ENCODE results near the gene FGD3. TPM values are rescaled to one million over a fixed set of nuclear protein-coding genes. Genes with fewer than 3 reads are reported as not detected.

The FGD3 gene
- polyA plus RNA-seq, 1 donor: 5.5 TPM

DNA sequence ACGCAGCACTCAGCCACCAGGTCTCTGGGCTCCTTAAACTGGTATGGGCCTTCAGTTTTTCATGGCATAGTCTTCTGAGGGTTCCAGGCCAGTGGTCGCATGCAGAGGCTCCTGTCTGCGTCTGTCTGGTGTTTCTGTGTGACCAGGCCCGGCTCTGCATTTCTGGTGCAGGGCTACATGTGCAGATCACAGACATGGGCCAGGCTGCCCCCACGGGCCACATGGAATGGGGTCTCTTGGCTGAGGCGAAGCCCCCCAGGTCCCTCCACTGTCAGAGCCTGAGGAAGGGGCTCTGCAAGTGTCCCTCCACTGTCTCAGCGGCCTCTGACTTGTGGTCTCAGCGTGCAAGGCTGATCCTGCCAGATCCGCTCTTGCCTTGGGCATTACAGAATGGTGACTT lies 133.1 kb downstream of the FGD3 start:
- DNase-seq: no peak

GRCh38 chr9:93081081-93081529 lies 133.8 kb downstream of the FGD3 start:
- no peak for DNase-seq

- DNase-seq: no peak
Measured at GRCh38 chr9:93081931-93082330, 134.6 kb downstream of the FGD3 start.

GRCh38 chr9:93082841-93083411 lies 135.6 kb downstream of the FGD3 start:
- DNase-seq: no peak

DNA sequence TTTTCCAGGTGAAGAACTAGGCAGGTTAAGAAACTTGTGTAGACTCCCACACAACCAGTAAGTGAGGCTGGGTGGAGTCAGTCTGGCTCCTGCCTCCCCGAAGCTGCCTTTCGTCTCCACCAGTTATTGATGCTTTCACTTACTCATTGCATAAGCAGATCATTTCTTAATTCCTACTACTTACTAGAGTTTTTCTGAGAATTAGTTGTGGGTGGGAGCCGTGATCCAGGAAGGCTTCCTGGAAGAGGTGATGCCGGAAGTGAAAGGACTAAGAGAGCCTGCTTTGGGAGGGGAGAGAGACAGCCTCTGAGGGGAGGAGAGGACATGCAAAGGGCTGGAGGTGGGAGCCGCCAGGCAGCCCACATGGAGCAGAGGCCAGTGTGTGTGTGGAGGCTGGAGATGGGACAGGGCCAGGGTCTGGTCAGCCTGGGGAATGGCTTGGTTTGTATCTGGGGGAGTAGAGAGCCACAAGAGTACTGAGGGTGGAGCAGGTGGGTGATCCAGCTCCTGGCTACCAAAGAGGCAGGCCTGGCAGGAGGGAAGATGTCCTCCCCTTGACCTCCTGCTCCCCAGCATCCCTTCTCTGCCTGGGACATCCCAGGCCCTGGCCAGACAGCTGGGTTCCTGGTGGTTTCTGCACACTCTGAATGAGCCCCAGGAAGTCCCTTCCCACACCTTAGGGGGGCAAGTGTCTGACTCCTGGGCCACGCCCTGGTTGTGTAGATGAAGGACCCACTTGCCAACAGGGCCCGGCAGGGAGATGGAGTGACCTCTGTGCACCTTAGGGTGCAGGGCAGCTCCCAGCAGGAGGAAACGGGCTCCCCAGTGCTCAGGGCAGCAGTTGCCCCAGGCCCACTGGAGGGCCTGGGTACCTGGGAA lies 136.5 kb downstream of the FGD3 start:
- no peak for DNase-seq

- no peak for DNase-seq
Measured at GRCh38 chr9:93084471-93084881, 137.2 kb downstream of the FGD3 start.

GRCh38 chr9:93085676-93086075 lies 138.4 kb downstream of the FGD3 start:
- DNase-seq: no peak

Other genes starting within 250 kb of the FGD3 start
- gene BICD2, start 182.7 kb upstream of the FGD3 start, polyA plus RNA-seq (ENCODE audit: insufficient read length): 34.5 TPM
- 5.1 TPM for gene ZNF484, start 69.5 kb upstream of the FGD3 start, polyA plus RNA-seq (ENCODE audit: insufficient read length)
- 2.2 TPM for gene SUSD3, start 111.2 kb downstream of the FGD3 start, polyA plus RNA-seq (ENCODE audit: insufficient read length)
- 39.7 TPM for gene CARD19, start 148.7 kb downstream of the FGD3 start, polyA plus RNA-seq (ENCODE audit: insufficient read length)
- 32.1 TPM for gene NINJ1, start 186.7 kb downstream of the FGD3 start, polyA plus RNA-seq (ENCODE audit: insufficient read length)
- 17.2 TPM for gene WNK2, start 236.6 kb downstream of the FGD3 start, polyA plus RNA-seq (ENCODE audit: insufficient read length)